Measurements from ENCODE around the gene NLE1.
"Not testable (repeated sequence)": the region's sequence is repeated elsewhere in the genome, so short reads cannot be mapped to it uniquely, and the experiment has no call there.

- not testable (repeated sequence) for TF ChIP-seq EZH2 (IDR thresholded peaks at IDR 0.05; ENCODE audit: borderline replicate concordance); CTCF (IDR thresholded peaks at IDR 0.05; ENCODE audit: poor library complexity)
These were observed 9.0 kb upstream of the NLE1 start for GRCh38 chr17:35151080-35151479.
